HUES48 (cell line): ENCODE results near the gene MRGPRE.

Experiments used
- H3K27ac ChIP-seq: one replicate; pipeline ENCODE4 v1.7.0; 2013; ENCODE audit warnings: low read depth, low read length, inconsistent platforms
- H3K27me3 ChIP-seq: 2 replicates; pipeline ENCODE4 v1.6.1; 2013; ENCODE audit warnings: mild to moderate bottlenecking, low read length; ENCODE audit not compliant: control insufficient read depth, insufficient read depth
- H3K36me3 ChIP-seq: 2 replicates; pipeline ENCODE4 v1.6.1; 2013; ENCODE audit warnings: low read length; ENCODE audit not compliant: control insufficient read depth, insufficient read depth
- H3K4me1 ChIP-seq: 2 replicates; pipeline ENCODE4 v1.6.1; 2013; ENCODE audit warnings: mild to moderate bottlenecking, low read length; ENCODE audit not compliant: control insufficient read depth, insufficient read depth
- H3K4me3 ChIP-seq: 2 replicates; pipeline ENCODE4 v1.5.1; 2013; ENCODE audit warnings: mild to moderate bottlenecking, low read depth, low read length
- H3K9ac ChIP-seq: 2 replicates; pipeline ENCODE4 v1.6.1; 2013; ENCODE audit warnings: mild to moderate bottlenecking, low read depth, low read length, moderate library complexity
- H3K9me3 ChIP-seq: 2 replicates; pipeline ENCODE4 v1.6.1; 2013; ENCODE audit warnings: low read length; ENCODE audit not compliant: control insufficient read depth, insufficient read depth

Gene MRGPRE

DNA sequence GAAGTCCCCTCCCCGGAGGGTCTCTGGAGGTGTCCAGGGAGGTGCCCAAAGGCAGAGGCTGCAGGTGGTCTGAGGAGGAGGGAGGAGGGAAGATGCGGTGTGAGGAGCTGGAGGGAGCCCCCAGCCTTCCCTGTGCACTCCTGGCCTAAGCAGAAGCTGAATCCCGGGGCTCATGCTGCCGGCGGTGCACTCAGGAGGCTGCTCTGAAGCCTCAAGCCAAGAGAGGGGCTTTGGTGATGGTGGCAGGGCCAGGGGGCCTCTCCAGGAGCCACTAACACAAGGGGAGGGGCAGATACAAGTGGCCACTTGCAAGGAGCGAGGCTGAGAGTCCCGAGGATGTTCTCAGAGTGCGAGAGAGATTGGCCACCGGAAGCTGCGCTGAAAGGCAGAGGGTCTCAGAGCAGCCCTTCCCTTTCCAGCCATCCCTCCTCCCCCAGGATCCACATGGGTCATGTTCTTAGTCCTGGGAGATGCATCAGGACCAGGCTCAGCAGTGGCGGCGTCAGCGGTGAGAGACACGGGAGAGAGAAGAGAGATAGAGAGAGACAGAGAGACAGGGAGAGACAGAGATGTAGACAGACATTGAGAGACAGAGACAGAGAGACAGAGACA lies 12.8 kb downstream of the MRGPRE start:
- no peaks in the 10 kb centered on the region for H3K27me3 ChIP-seq
- H3K9me3 ChIP-seq = no peaks in the 10 kb centered on the region
- H3K4me3 ChIP-seq = no peak overlapping the region
- no peaks in the 10 kb centered on the region for H3K36me3 ChIP-seq
- H3K27ac ChIP-seq = no peak overlapping the region
- H3K4me1 ChIP-seq = 0 out of 2 replicates have a peak, but pooled peaks cover 5% of the 10 kb centered on the region
- no peak overlapping the region for H3K9ac ChIP-seq

DNA sequence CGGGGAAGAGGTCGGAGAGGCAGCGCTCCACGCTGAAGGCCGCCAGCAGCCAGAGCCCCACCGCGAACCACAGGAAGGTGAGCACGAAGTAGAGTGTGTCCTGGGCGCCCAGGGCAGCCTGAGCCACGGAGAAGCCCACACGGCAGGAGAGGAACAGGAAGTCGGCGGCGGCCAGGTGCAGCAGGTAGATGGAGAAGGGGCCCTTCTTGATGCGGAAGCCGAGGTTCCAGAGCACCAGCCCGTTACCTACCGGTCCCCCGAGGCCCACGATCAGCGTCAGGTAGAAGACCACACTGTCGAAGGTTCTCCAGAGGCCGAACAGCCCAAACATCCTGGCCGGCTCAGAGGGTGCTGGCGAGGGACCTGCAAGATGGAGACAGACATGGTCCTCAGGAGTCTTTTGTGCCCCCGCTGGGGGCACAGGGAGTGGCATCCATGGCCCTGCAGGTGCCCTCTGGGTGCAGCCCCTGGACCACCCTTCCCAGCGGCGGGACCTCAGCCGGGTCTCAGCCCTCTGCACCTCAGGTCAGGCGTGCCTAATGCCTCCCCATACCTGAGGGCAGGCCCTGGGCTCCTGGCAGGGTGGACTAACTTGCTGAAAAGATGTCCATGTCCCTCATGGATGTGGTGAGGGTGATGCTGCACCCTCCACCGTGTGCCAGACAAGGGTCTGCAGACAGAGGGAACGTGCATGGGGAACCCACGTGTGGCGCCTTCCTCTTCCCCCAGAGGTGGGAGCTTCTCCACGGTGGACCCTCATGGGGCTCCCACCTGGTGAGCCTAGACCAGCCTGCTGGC lies 13.5 kb downstream of the MRGPRE start, which contains the start of gene MRGPRG:
MRGPRG (minus strand) TSS at position 331 of the 798 bp plus-strand sequence; CDS start at position 331, 0 bp downstream.
- H3K4me1 ChIP-seq = 0 out of 2 replicates have a peak, but pooled peaks cover 2% of the 10 kb centered on the region
- H3K36me3 ChIP-seq = no peaks in the 10 kb centered on the region
- no peak within 1 kb of the TSS for H3K9ac ChIP-seq
- H3K27me3 ChIP-seq = no peaks in the 10 kb centered on the region
- H3K9me3 ChIP-seq = no peaks in the 10 kb centered on the region
- H3K27ac ChIP-seq = no peak within 1 kb of the TSS
- H3K4me3 ChIP-seq = no peak within 1 kb of the TSS

DNA sequence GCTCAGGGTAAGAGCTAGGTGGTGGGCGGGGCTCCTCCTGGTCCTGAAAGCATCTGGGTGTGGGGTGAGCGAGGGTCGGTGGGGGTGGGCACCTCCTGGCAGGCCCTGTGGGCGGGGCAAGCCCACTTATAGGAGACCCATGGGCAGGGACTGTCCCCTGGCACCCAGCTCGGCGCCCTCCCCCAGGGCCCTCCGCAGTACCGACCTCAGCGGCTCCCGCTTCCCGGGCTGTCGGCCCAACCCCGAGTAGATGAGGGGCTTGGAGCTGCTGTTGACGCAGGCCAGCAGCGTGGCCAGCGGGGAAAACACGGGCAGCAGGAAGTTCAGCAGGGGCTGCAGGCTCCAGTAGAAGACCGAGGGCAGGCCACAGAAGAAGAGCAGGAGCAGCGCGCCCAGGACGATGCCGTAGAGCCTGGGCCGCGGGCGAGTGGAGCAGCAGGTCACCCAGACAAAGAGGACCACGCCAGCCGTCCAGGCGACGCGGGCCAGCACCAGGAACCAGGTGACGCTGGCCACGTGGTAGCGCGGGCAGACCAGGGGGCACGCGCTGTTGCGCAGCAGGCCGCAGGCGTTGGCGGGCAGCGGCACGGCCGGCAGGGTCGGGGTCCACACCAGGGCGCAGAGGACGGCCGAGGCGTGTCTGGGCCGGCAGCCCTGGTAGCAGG lies 14.3 kb downstream of the MRGPRE start:
- no peaks in the 10 kb centered on the region for H3K9me3 ChIP-seq
- H3K4me1 ChIP-seq = no peaks in the 10 kb centered on the region
- H3K36me3 ChIP-seq = no peaks in the 10 kb centered on the region
- no peak overlapping the region for H3K9ac ChIP-seq
- no peaks in the 10 kb centered on the region for H3K27me3 ChIP-seq
- no peak overlapping the region for H3K27ac ChIP-seq
- H3K4me3 ChIP-seq = no peak overlapping the region

DNA sequence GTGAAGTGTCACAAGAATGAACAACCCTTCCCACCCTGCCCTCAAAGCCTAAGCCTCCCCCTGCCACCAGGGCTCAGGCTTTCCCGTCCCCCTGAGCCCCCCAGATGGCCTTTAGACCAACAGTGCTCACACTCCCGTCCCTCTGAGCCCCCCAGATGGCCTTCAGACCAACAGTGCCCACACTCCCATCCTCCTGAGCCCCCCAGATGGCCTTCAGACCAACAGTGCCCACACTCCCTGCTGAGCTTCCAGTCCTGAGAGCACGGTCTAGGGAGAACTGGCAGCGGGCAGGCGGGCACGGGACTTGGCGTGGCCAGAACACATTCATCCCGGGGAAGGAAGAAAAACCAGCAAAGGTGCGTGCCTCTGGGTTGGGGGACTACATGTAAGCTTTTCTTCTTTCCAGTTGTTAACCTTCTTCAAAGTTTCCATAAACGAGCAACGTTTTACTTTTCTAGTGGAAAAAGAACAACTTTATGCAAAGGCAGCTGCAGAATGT lies 16.1 kb downstream of the MRGPRE start:
- Histone ChIP-seq H3K36me3 (no peaks in the 10 kb centered on the region), H3K27me3 (no peaks in the 10 kb centered on the region), H3K9me3 (no peaks in the 10 kb centered on the region), H3K27ac (no peak overlapping the region), H3K4me1 (no peaks in the 10 kb centered on the region), H3K9ac (no peak overlapping the region), H3K4me3 (no peak overlapping the region)

DNA sequence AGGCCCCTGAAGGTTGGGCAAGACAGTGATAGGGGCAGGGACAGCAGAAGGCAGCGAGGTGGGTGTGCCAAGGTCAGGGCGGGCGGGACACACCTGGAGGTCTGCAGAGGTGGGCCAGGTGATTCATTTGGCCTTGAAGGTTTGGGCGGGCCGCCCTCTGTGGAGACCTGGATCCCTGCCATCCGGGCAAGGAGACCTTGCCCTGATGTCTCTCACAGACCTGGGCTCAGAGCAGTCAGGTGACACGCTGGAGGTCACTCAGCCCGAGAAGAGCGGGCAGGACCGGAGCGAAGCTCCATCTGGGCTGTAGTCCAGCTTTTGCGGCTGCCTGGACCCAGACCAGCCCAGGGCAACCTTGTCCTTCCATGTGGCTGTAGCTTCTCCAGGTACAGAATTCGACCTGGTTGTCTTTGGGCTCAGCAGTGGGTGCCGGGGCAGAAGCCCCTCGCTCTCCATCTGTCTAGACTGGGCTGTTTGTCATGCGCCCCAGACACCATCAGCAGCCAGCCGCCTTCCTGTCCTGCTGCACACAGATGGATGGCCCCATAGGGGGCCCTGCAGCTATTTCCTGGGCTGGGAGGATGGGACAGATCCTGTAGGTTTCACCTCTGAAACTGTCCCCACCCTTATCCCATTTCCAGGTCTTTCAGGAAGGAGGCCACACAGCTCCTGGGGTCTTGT lies 16.7 kb downstream of the MRGPRE start:
- no peaks in the 10 kb centered on the region for H3K27me3 ChIP-seq
- no peaks in the 10 kb centered on the region for H3K4me1 ChIP-seq
- no peaks in the 10 kb centered on the region for H3K9me3 ChIP-seq
- H3K27ac ChIP-seq = no peak overlapping the region
- H3K36me3 ChIP-seq = no peaks in the 10 kb centered on the region
- H3K9ac ChIP-seq = no peak overlapping the region
- no peak overlapping the region for H3K4me3 ChIP-seq

DNA sequence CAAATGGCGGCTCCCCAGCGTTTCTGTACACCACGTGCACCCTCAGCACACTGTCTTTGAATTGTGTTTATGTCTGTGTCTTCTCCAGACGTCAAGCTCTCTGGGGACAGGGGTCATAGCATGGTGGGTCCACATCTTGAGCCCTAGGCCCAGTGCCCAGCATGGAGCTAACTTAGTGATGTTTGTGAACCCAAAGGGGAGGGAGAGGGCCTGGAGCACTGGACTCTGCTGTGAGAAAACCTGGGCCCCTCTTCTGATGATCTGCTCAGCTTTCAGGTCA lies 17.9 kb downstream of the MRGPRE start:
- Histone ChIP-seq H3K36me3 (no peaks in the 10 kb centered on the region), H3K27me3 (no peaks in the 10 kb centered on the region; the same call in 1 of the 2 replicates), H3K9ac (no peak overlapping the region), H3K27ac (no peak overlapping the region), H3K4me1 (no peaks in the 10 kb centered on the region), H3K4me3 (no peak overlapping the region), H3K9me3 (no peaks in the 10 kb centered on the region)

DNA sequence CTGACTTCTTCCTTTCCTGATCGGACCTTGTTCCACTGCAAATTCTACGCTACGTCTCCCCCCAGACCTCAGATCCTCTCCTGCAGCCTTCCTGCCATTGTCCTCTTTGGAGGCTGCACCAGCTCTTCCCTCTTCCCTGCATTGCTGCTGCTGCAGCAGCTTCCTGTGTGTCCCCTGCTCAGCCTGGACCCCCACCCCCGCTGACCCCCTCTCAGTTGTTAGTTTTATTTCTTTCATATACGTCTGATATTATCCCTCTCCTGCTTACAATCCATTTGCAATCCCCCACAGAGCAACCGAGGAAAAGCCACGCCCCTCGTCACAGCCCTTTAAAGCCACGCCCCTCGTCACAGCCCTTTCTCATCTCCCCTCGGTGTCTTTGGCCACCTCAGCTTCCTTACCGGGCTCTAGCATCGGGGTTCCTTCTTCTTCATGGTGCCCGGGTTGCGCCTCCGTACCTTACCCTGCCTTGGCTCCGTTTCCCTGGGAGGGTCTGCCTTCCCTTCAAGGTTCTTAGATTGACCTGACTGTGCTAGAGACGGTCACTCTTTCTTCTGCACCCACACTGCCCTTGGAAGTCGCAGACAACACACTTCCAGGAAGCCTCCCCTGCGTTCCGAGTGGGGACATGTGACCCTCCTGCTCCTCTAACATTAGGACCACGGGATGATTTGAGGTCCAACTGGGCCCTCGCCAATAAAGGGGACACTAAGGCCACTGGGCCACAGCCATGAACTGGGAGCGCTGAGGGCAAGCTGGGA lies 18.4 kb downstream of the MRGPRE start:
- Histone ChIP-seq H3K9ac (no peak overlapping the region), H3K27ac (no peak overlapping the region), H3K36me3 (no peaks in the 10 kb centered on the region), H3K4me1 (no peaks in the 10 kb centered on the region), H3K4me3 (no peak overlapping the region), H3K27me3 (no peaks in the 10 kb centered on the region; the same call in 1 of the 2 replicates), H3K9me3 (no peaks in the 10 kb centered on the region)

DNA sequence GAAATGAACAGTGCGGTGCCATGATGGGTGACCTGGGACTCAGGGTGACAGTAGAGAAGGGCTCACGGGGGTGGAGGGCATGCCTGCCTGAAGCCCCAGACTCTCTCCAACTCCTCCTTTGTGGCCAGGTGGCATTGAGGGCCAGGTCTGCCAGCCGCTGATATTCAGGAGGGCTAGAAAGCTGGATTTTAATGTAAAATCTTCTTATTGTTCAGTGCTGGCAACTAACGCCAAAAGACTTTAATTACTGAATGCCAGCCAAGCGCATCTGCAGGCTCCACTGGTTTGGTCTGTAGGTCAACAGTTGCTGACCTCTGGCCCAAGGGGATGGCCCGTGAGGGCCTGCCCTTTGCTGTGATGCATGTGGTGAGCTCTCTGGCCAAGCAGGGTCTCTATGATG lies 23.9 kb downstream of the MRGPRE start:
- no peak overlapping the region for H3K4me3 ChIP-seq
- peaks cover 26% of the 10 kb centered on the region for H3K27me3 ChIP-seq
- H3K4me1 ChIP-seq = no peaks in the 10 kb centered on the region
- H3K36me3 ChIP-seq = no peaks in the 10 kb centered on the region
- H3K27ac ChIP-seq = no peak overlapping the region
- H3K9ac ChIP-seq = no peak overlapping the region
- H3K9me3 ChIP-seq = no peaks in the 10 kb centered on the region

DNA sequence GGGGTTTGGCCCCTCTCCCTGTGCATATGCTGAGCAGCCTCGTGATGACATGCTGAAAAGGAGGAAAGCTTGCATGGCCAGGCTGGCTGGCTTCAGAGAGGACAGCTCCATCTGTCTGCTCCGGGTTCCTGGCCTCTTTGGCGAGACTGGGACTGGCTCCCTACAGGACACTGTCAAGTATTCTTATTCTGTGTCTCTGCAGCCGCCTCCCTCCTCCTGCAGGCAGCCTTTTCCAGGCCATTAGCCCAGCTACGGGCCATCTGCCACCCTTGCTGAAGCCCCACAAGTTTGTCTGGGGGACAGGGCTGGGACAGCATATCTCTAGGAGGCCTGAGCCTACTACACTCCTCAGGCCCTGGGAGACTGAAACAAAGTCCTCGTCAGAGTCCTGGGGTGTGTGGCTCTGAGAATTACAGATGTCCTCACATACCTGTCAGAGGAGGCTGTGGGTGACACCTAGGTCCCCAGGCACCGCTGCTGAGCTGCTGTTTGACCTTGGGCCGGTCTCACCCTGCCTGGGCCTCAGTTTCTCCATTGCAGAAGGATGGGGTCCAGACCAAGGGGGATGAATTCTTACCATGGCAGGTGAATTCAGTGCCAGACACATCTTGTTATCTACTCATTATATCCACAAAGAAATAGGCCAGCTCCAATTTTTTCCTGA lies 24.6 kb downstream of the MRGPRE start:
- H3K36me3 ChIP-seq = no peaks in the 10 kb centered on the region
- peaks cover 32% of the 10 kb centered on the region for H3K27me3 ChIP-seq
- H3K4me3 ChIP-seq = no peak overlapping the region
- H3K4me1 ChIP-seq = peaks cover 3% of the 10 kb centered on the region; the same call in 1 of the 2 replicates
- H3K9me3 ChIP-seq = no peaks in the 10 kb centered on the region
- no peak overlapping the region for H3K9ac ChIP-seq
- H3K27ac ChIP-seq = no peak overlapping the region

DNA sequence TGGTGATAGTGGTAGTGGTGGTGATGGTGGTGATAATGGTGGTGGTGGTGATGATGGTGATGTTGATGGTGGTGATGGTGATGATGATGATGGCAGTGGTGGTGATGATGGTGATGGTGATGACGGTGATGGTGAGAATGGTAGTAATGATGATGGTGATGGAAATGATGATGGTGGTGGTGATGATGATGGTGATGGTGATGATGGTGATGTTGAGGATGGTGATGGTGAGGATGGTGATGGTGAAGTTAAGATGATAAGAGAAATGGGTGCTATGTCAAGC lies 25.4 kb downstream of the MRGPRE start:
- Histone ChIP-seq H3K27me3 (peaks cover 40% of the 10 kb centered on the region), H3K9ac (no peak overlapping the region), H3K27ac (no peak overlapping the region), H3K4me3 (no peak overlapping the region), H3K4me1 (peaks cover 4% of the 10 kb centered on the region; the same call in 1 of the 2 replicates), H3K9me3 (no peaks in the 10 kb centered on the region), H3K36me3 (no peaks in the 10 kb centered on the region)
